ENCODE results near the gene C1orf35. TPM values are rescaled to one million over a fixed set of nuclear protein-coding genes. Genes with fewer than 3 reads are reported as not detected.

Gene C1orf35
- total RNA-seq, 1 experiment from 2014 or later: 31.0 TPM

- H3K4me3 Mint-ChIP-seq: peak overlapping the region; percentile 97 to 99
- Histone ChIP-seq H2AK5ac (ENCODE audit: insufficient read length, low read length) (no peak overlapping the region), H3K79me1 (ENCODE audit: insufficient read depth, low read depth, low read length, poor library complexity, severe bottlenecking) (peaks cover 17% of the 10 kb centered on the region), H3T11ph (ENCODE audit: low read length) (no peak overlapping the region), H2BK12ac (ENCODE audit: insufficient read length, low read depth, low read length) (no peak overlapping the region), H2BK120ac (ENCODE audit: low read depth, low read length, poor library complexity, severe bottlenecking) (no peak overlapping the region), H3K14ac (ENCODE audit: insufficient read depth, low read length) (no peak overlapping the region), H4K8ac (replicated peaks; ENCODE audit: insufficient read length, low read depth, low read length) (no peak overlapping the region), H4K91ac (ENCODE audit: insufficient read length, low read depth, low read length) (no peak overlapping the region), H2AFZ (ENCODE audit: low read length) (no peak overlapping the region), H2BK5ac (ENCODE audit: insufficient read length, low read length) (no peak overlapping the region), H4K5ac (ENCODE audit: insufficient read length, low read depth, low read length) (no peak overlapping the region), H2BK15ac (ENCODE audit: low read depth, low read length) (no peak overlapping the region), H3K23me2 (ENCODE audit: insufficient read length, low read depth, low read length, poor library complexity, severe bottlenecking) (peaks cover 10% of the 10 kb centered on the region), H3K27ac (ENCODE audit: insufficient read length, low read depth, low read length) (no peak overlapping the region), H3K56ac (ENCODE audit: insufficient read length, low read depth, low read length) (no peak overlapping the region), H2BK20ac (ENCODE audit: low read depth, low read length, poor library complexity, severe bottlenecking) (no peak overlapping the region), H3K23ac (ENCODE audit: insufficient read length, low read depth, low read length) (no peak overlapping the region), H3K9me3 (ENCODE audit: control insufficient read depth, low read depth, low read length) (no peaks in the 10 kb centered on the region), H3K4me2 (ENCODE audit: insufficient read depth, insufficient read length, low read length) (peak overlapping the region; percentile 90), H3K79me2 (ENCODE audit: insufficient read depth, low read length) (peaks cover 65% of the 10 kb centered on the region), H3K4me1 (ENCODE audit: insufficient read depth, low read length) (peaks cover 6% of the 10 kb centered on the region), H4K20me1 (ENCODE audit: control insufficient read depth, insufficient read depth, insufficient read length) (peaks cover 3% of the 10 kb centered on the region), H3K9ac (ENCODE audit: extremely low read depth, insufficient read length, low read length) (no peak overlapping the region), H3K18ac (ENCODE audit: insufficient read length, low read depth, low read length) (no peak overlapping the region), H3K27me3 (ENCODE audit: insufficient read depth, low read length) (no peaks in the 10 kb centered on the region; the same call in 1 of the 2 replicates), H3K4ac (ENCODE audit: low read depth, low read length) (no peak overlapping the region)
- H3K36me3 Mint-ChIP-seq (ENCODE audit: insufficient read depth in 1 of 3, low read depth in 3 of 3): peaks cover 11 to 23% (median 22%) of the 10 kb centered on the region in 3 experiments
- H3K9me3 Mint-ChIP-seq: 0 out of 5 replicates have a peak, but pooled peaks cover 0 to 3% of the 10 kb centered on the region in 2 experiments
- peak overlapping the region; percentile 13 to 64 (median 28); a peak in 4 of 7 replicates for H3K27ac Mint-ChIP-seq
- no peak for TF ChIP-seq CTCF (conservative IDR thresholded peaks at IDR 0.05)
- WGBS (ENCODE audit: extremely low coverage, insufficient read length, low lambda C conversion rate): no CpG with 5 or more reads among the region's 5 CpGs
- peaks cover 11% of the 10 kb centered on the region for H3K27me3 Mint-ChIP-seq (ENCODE audit: low read depth)
- peaks cover 44 to 52% of the 10 kb centered on the region in 2 experiments for H3K4me1 Mint-ChIP-seq
- no peak for DNase-seq
Observed at GRCh38 chr1:228084797-228085196, 18.3 kb downstream of the C1orf35 start.
